GM12874 (cell line): Measurements from ENCODE around the gene LRRC75B.

ENCODE experiments used
- TF ChIP-seq, protein P1 (sequence below): IDR thresholded peaks from 2 replicates; pipeline ENCODE4 v1.5.1; 2011; ENCODE audit warnings: low read depth, mild to moderate bottlenecking, control low read depth, low read length, moderate library complexity; ENCODE audit not compliant: insufficient read depth

Gene LRRC75B

DNA sequence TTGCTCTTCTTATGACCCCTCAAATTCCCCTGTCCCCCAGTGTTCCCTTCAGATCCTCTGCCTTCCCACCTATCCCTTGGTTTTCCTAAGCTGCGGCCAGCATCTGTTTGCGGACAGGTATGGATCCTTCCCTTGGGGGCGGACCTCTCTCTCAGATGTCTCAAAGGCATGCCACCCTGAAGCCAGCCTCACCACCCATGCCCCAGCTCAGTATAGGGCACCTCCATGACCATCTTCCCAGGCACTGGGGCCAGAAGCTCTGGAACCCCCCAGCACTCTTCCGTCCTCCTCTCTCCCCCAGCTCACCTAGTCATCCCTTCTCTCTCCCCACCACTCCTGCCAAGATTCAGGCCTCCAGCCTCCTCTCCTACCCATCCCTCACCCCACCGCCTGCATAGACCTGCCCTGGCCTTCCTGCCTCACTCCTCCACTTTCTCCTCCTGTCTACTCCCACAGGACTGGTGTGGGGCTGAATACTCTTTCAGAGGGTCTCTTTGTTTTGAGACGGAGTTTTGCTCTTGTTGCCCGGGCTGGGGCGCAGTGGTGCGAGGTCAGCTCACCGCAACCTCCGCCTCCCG, 2.2 kb downstream of the LRRC75B start:
- TF ChIP-seq, protein P1, sequence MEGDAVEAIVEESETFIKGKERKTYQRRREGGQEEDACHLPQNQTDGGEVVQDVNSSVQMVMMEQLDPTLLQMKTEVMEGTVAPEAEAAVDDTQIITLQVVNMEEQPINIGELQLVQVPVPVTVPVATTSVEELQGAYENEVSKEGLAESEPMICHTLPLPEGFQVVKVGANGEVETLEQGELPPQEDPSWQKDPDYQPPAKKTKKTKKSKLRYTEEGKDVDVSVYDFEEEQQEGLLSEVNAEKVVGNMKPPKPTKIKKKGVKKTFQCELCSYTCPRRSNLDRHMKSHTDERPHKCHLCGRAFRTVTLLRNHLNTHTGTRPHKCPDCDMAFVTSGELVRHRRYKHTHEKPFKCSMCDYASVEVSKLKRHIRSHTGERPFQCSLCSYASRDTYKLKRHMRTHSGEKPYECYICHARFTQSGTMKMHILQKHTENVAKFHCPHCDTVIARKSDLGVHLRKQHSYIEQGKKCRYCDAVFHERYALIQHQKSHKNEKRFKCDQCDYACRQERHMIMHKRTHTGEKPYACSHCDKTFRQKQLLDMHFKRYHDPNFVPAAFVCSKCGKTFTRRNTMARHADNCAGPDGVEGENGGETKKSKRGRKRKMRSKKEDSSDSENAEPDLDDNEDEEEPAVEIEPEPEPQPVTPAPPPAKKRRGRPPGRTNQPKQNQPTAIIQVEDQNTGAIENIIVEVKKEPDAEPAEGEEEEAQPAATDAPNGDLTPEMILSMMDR = no peak

DNA sequence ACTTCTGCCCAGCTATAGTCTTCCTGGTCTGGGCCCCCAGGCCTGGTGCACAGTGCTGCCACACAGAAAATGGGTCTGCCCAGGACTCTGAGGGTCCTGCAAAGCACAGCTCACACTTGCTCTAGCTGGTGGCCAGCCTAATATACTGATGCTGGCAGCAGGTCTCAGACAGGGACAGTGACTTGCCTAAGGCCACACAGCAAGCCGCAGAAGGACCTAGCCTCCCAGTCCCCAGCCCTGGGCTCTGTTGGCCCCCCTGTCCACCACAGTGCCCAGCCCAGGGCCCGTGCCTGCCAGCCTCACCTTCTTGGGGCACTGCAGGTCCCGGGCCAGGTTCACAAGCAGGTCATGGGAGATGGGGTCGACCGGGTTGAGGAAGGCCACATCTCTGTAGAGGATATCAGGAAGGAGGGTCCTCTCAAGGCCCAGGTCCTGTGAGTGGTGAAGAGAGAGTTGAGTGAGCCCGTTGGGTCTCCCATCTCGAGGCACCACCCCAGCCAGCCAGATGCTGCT, 3.3 kb downstream of the LRRC75B start:
- TF ChIP-seq, protein P1 = no peak

DNA sequence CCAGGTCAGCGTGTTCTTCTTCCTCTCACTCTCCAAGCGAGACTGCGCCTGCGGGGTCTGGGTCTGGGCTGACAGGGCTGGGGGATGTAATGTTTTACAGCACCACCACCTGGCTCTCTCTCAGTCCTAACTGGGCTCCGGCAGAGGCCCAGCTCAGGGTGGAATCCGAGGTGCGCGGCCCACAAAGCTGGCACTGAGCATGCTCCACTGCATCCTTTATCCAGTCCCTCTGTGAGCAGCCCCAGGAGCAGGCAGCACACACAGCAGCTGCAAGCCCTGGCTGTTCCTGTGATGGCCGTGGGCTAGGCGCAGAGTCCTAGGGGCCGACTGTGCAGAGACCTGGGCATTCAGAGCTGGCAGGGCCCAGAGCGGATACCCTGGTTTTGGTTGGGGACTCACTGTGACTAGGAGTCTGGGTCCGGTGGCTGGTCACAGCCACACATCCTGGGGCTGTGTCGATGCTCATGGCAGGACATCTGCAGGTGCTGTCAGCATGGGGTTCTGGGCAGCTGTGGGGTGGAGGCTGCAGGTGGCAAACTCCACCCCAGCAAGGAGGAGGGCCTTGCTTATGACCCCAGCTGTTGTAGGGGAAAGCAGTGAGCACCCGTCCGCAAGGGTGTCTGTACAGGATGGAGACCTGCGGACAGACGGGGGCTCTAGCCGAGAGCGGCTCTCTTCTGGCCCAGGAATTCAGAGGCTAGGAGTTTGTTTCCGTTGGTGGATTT, 4.0 kb downstream of the LRRC75B start:
- TF ChIP-seq, protein P1 = no peak

DNA sequence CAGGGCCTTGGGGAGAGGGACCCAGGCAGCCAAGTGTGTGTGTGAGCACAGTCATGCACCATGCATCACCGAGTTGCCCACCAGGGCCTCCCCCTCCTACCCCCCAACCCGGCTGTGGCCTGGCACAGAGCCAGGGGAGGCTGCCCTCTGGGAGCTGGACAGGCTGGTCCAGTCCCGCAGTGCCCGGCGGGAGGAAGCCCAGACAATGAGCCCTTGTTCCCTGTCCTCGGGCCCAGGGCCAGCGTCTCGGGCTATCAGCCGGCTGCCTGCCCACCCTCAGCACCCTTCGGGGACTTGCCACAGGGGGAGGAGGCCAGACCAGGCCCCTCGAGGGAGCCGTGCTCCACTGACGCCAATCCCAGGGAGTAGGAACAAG, 4.5 kb downstream of the LRRC75B start:
- TF ChIP-seq, protein P1 = no peak

DNA sequence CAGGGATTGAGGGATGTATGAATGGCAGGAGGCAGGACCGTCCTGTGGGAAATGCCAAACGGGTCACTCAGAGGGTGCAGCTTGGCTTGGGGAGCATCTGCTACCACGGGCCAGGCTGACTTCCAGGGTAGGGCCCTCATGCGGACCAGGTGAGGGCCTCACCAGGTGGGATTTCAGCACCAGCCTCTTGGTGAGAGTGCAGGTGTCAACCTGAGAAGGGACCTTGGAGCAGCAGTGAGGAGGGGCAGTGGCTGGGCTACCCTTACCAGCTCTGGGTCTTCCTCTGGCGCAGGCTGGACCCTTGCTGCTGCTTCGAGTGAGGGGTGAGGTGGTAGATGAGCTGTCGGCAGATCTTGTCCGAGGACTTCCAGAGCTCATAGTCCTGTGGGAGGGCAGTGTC, 4.9 kb downstream of the LRRC75B start:
- TF ChIP-seq, protein P1 = no peak

DNA sequence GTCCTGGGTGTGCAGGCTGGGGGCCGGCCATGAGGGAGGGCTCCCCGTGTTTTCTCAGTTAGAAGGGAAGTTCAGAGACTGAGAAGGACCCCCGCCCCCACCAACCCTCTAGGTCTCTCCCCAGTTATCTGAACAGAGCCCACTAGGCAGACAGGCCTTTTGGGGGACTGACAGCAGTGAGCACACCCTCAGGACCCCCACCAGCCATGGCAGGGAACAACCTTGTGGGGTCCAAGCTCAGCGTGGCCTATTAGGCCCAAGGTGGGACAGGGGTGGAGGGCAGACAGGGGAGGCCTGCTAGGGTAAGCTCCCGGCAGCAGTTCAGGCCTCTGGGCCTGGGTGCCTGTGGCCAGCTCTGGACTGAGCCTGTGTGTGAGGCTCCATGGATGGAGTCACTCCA, 5.6 kb downstream of the LRRC75B start:
- TF ChIP-seq, protein P1 = no peak

DNA sequence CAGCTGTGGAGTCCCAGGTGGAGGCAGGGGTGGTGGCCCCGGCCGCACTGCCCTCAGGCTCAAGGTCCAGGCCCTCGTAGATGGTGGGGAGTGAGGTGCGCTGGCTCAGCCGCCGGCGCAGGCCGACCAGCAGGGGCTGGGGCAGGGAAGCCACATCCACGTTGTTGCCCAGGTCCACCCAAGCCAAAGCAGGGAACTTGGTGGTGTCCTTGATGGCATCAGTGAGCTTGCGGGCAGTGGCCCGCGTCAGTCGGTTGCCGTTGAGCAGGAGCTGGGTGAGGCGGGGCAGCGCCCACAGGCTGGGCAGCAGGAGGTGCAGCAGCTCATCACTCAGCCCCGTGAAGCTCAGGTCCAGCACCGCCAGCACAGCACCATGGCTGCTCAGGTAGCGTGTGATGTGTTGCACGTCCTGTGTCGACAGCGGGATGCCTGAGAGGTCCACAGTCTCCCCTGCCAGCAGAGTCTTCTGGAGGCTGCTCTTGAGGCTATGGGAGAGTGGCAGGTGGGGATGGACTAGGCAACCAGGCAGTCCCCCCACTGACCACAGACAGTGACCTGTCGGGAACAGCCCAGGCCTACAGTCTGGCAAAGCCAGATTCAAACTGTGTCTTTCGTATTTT, 6.8 kb downstream of the LRRC75B start:
- TF ChIP-seq, protein P1 = no peak
